Neural cell (in vitro differentiated cells): ENCODE measurements around the gene SMS. TPM values are rescaled to one million over a fixed set of nuclear protein-coding genes. Genes with fewer than 3 reads are reported as not detected.

ENCODE experiments used
- H2AFZ ChIP-seq: fragments of 200-600, 300-800 bp; sonication (generic), shearing (Covaris generic); 2 replicates; pipeline ENCODE4 v1.6.0; 2014; ENCODE audit warnings: low read depth, mild to moderate bottlenecking, antibody characterized with exemption, low read length, moderate library complexity
- H3F3A ChIP-seq: fragments of 200-600 bp; shearing (Covaris generic); 2 replicates; pipeline ENCODE4 v1.6.1; 2016; ENCODE audit warnings: mild to moderate bottlenecking, moderate library complexity, mixed read lengths, antibody characterized with exemption, low read length; ENCODE audit not compliant: insufficient read depth, poor library complexity, severe bottlenecking
- H3K27ac ChIP-seq: fragments of 200-600, 300-800 bp; sonication (generic), shearing (Covaris generic); 2 replicates; pipeline ENCODE4 v1.5.1; 2014; ENCODE audit warnings: mild to moderate bottlenecking, low read length, moderate library complexity
- H3K27me3 ChIP-seq: fragments of 300-800, 200-600 bp; sonication (generic), shearing (Covaris generic); 2 replicates; pipeline ENCODE4 v1.6.0; 2014; ENCODE audit warnings: mild to moderate bottlenecking, low read depth, low read length, moderate library complexity; ENCODE audit not compliant: insufficient read depth
- H3K36me3 ChIP-seq: fragments of 300-800, 200-600 bp; sonication (generic), shearing (Covaris generic); 2 replicates; pipeline ENCODE4 v1.5.1; 2014; ENCODE audit warnings: mild to moderate bottlenecking, antibody characterized with exemption, low read length, moderate library complexity; ENCODE audit not compliant: insufficient read depth
- H3K4me2 ChIP-seq: fragments of 300-800, 200-600 bp; sonication (generic), shearing (Covaris generic); 2 replicates; pipeline ENCODE4 v1.6.0; 2014; ENCODE audit warnings: mild to moderate bottlenecking, low read length
- H3K4me3 ChIP-seq: fragments of 300-800, 200-600 bp; sonication (generic), shearing (Covaris generic); 2 replicates; pipeline ENCODE4 v1.5.1; 2014; ENCODE audit warnings: mild to moderate bottlenecking, low read length, moderate library complexity
- H3K79me2 ChIP-seq: fragments of 200-600 bp; shearing (Covaris generic); replicated peaks from 2 replicates; pipeline ENCODE4 v1.6.0; 2014; ENCODE audit warnings: mild to moderate bottlenecking, low read length, moderate library complexity; ENCODE audit not compliant: insufficient read depth
- H3K9ac ChIP-seq: fragments of 300-800, 200-600 bp; sonication (generic), shearing (Covaris generic); 2 replicates; pipeline ENCODE4 v1.6.1; 2016; ENCODE audit warnings: mild to moderate bottlenecking, low read length, mixed read lengths
- H3K9me2 ChIP-seq: fragments of 200-600 bp; shearing (Covaris generic); 2 replicates; pipeline ENCODE4 v1.6.1; 2016; ENCODE audit warnings: mild to moderate bottlenecking, low read length, mixed read lengths; ENCODE audit not compliant: insufficient read depth
- H3K9me3 ChIP-seq: fragments of 200-600, 300-800 bp; sonication (generic), shearing (Covaris generic); 2 replicates; pipeline ENCODE4 v1.6.1; 2016; ENCODE audit warnings: mild to moderate bottlenecking, mixed run types, low read length, moderate library complexity, mixed read lengths
- H4K20me1 ChIP-seq: fragments of 200-600 bp; shearing (Covaris generic); 2 replicates; pipeline ENCODE4 v1.6.1; 2016; ENCODE audit warnings: mild to moderate bottlenecking, mixed run types; ENCODE audit not compliant: insufficient read depth
- EP300 ChIP-seq: fragments of 450-650 bp; conservative IDR thresholded peaks from 2 replicates; pipeline ENCODE4 v1.6.1; 2014; ENCODE audit warnings: antibody characterized with exemption, mild to moderate bottlenecking, moderate library complexity; ENCODE audit not compliant: poor library complexity, severe bottlenecking
- EZH2 ChIP-seq: fragments of 200-600, 300-800 bp; shearing (Covaris generic), sonication (generic); IDR thresholded peaks from 2 replicates; pipeline ENCODE4 v1.6.1; 2014; ENCODE audit warnings: antibody characterized with exemption, low read length, borderline replicate concordance, mild to moderate bottlenecking; ENCODE audit not compliant: insufficient read depth, poor library complexity, severe bottlenecking
- MXI1 ChIP-seq: fragments of 450-650 bp; conservative IDR thresholded peaks from 2 replicates; pipeline ENCODE4 v1.6.1; 2014; ENCODE audit warnings: antibody characterized with exemption, mild to moderate bottlenecking; ENCODE audit not compliant: poor library complexity, severe bottlenecking
- POLR2AphosphoS5 ChIP-seq: IDR thresholded peaks from 2 replicates; pipeline ENCODE4 v1.6.1; 2012
- RAD21 ChIP-seq: fragments of 450-650 bp; conservative IDR thresholded peaks from 2 replicates; pipeline ENCODE4 v1.6.1; 2014; ENCODE audit warnings: antibody characterized with exemption, mild to moderate bottlenecking, moderate library complexity
- SMC3 ChIP-seq: fragments of 450-650 bp; conservative IDR thresholded peaks from 2 replicates; pipeline ENCODE4 v1.6.1; 2014; ENCODE audit warnings: antibody characterized with exemption, mild to moderate bottlenecking, moderate library complexity; ENCODE audit not compliant: poor library complexity
- TAF1 ChIP-seq: IDR thresholded peaks from 2 replicates; pipeline ENCODE4 v1.6.1; 2012; ENCODE audit warnings: low read depth
- polyA plus RNA-seq: library from polyadenylated mRNA; depleted of rRNA; stranded (reverse); fragments of >200 nt; gene quantifications from 2 replicates; pipeline ENCODE4 v1.2.3, GENCODE V29; 2014
- TF ChIP-seq, protein P1 (sequence below): IDR thresholded peaks from 2 replicates; pipeline ENCODE4 v1.6.1; 2012; ENCODE audit warnings: borderline replicate concordance
- TF ChIP-seq, protein P2 (sequence below): fragments of 450-650 bp; IDR thresholded peaks from 2 replicates; pipeline ENCODE4 v1.5.1; 2014; ENCODE audit warnings: antibody characterized with exemption, mild to moderate bottlenecking, moderate library complexity; ENCODE audit not compliant: poor library complexity, severe bottlenecking

Gene SMS
- polyA plus RNA-seq, 1 donor from 2014 or later = 101 TPM

DNA sequence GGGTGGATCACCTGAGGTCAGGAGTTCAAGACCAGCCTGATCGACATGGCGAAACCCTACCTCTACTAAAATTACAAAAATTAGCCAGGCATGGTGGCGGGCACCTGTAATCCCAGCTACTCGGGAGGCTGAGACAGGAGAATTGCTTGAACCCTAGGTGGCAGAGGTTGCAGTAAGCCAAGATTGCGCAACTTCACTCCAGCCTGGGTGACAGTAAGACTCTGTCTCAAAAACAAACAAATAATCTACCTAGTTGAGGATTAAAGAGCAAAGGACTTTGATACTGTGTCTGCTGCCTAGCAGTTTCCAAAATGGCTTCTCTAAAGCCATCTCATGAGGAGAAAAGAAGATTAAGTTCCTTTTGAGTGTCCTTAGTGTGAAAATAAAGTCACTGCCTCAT, 37.8 kb downstream of the SMS start:
- Histone ChIP-seq H3K27me3 (no peaks in the 10 kb centered on the region), H3K4me2 (no peak overlapping the region), H3K9ac (no peak overlapping the region), H4K20me1 (no peaks in the 10 kb centered on the region), H3K9me3 (no peaks in the 10 kb centered on the region), H2AFZ (no peak overlapping the region), H3K4me3 (no peak overlapping the region), H3K9me2 (no peaks in the 10 kb centered on the region), H3K36me3 (no peaks in the 10 kb centered on the region), H3F3A (no peaks in the 10 kb centered on the region), H3K27ac (no peak overlapping the region), H3K79me2 (no peaks in the 10 kb centered on the region)
- TF ChIP-seq POLR2AphosphoS5 (no peak), EP300 (no peak), TAF1 (no peak), EZH2 (no peak), SMC3 (no peak), MXI1 (no peak), RAD21 (no peak)
- TF ChIP-seq, protein P1, sequence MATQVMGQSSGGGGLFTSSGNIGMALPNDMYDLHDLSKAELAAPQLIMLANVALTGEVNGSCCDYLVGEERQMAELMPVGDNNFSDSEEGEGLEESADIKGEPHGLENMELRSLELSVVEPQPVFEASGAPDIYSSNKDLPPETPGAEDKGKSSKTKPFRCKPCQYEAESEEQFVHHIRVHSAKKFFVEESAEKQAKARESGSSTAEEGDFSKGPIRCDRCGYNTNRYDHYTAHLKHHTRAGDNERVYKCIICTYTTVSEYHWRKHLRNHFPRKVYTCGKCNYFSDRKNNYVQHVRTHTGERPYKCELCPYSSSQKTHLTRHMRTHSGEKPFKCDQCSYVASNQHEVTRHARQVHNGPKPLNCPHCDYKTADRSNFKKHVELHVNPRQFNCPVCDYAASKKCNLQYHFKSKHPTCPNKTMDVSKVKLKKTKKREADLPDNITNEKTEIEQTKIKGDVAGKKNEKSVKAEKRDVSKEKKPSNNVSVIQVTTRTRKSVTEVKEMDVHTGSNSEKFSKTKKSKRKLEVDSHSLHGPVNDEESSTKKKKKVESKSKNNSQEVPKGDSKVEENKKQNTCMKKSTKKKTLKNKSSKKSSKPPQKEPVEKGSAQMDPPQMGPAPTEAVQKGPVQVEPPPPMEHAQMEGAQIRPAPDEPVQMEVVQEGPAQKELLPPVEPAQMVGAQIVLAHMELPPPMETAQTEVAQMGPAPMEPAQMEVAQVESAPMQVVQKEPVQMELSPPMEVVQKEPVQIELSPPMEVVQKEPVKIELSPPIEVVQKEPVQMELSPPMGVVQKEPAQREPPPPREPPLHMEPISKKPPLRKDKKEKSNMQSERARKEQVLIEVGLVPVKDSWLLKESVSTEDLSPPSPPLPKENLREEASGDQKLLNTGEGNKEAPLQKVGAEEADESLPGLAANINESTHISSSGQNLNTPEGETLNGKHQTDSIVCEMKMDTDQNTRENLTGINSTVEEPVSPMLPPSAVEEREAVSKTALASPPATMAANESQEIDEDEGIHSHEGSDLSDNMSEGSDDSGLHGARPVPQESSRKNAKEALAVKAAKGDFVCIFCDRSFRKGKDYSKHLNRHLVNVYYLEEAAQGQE = no peak
- TF ChIP-seq, protein P2, sequence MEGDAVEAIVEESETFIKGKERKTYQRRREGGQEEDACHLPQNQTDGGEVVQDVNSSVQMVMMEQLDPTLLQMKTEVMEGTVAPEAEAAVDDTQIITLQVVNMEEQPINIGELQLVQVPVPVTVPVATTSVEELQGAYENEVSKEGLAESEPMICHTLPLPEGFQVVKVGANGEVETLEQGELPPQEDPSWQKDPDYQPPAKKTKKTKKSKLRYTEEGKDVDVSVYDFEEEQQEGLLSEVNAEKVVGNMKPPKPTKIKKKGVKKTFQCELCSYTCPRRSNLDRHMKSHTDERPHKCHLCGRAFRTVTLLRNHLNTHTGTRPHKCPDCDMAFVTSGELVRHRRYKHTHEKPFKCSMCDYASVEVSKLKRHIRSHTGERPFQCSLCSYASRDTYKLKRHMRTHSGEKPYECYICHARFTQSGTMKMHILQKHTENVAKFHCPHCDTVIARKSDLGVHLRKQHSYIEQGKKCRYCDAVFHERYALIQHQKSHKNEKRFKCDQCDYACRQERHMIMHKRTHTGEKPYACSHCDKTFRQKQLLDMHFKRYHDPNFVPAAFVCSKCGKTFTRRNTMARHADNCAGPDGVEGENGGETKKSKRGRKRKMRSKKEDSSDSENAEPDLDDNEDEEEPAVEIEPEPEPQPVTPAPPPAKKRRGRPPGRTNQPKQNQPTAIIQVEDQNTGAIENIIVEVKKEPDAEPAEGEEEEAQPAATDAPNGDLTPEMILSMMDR = no peak

DNA sequence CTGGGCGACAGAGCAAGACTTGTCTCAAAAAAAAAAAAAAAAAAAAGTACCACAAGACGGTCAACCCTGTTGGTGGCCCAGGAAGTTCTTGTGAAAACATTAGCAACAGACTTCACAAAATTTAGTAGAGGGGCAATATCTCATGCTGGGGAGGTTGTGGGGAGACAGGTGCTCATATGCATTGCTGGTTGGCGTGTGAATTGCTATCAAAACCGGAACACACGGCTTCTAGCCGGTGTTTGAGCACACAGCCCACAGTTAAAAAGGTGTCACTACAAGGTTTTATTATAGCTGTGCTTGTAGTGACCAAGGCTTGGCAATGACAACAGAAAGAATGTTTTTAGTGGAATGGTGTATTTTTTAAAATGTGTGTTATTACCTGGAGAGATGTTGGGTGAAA, 41.8 kb downstream of the SMS start:
- Histone ChIP-seq H3K4me2 (no peak overlapping the region), H3F3A (no peaks in the 10 kb centered on the region), H3K9ac (no peak overlapping the region), H2AFZ (no peak overlapping the region), H4K20me1 (no peaks in the 10 kb centered on the region), H3K4me3 (no peak overlapping the region), H3K79me2 (no peaks in the 10 kb centered on the region), H3K27me3 (no peaks in the 10 kb centered on the region), H3K9me3 (no peaks in the 10 kb centered on the region), H3K27ac (no peak overlapping the region), H3K36me3 (no peaks in the 10 kb centered on the region), H3K9me2 (no peaks in the 10 kb centered on the region)
- no peak for TF ChIP-seq POLR2AphosphoS5
- no peak for TF ChIP-seq MXI1
- no peak for TF ChIP-seq EP300
- no peak for TF ChIP-seq RAD21

DNA sequence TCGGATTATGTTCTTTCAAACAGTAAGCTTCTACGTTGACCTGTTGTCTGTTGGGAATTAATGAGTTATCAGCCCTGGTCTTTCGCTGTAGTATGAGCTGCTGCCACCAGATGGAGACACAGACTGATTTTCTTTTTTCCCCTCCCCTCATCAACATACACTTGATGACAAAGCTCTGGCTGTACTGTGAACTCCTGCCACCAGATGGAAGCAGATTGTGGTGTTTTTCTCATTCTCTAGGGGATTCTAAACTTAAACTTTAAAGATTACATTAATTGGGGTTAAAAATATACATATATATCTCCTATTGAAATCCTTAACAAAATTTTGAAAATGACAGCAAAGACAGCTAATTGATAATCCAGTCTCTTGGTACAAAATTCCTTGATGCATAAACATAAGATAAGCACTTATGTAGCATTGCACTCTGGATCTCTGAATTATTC, 44.8 kb downstream of the SMS start:
- Histone ChIP-seq H3K79me2 (no peaks in the 10 kb centered on the region), H3K9me2 (no peaks in the 10 kb centered on the region), H3K27me3 (no peaks in the 10 kb centered on the region), H2AFZ (no peak overlapping the region), H3K9me3 (no peaks in the 10 kb centered on the region), H3K9ac (no peak overlapping the region), H3K4me2 (no peak overlapping the region), H3K4me3 (no peak overlapping the region), H3F3A (no peaks in the 10 kb centered on the region), H3K36me3 (no peaks in the 10 kb centered on the region), H3K27ac (no peak overlapping the region), H4K20me1 (no peaks in the 10 kb centered on the region)
- TF ChIP-seq, protein P2 = peak; percentile 96
- TF ChIP-seq EP300 (no peak), RAD21 (peak; percentile 93), SMC3 (peak; percentile 97)
